NCI-H460 (cell line): ENCODE results near the gene TBCEL. TPM values are rescaled to one million over a fixed set of nuclear protein-coding genes. Genes with fewer than 3 reads are reported as not detected.
"Not testable (repeated sequence)": the region's sequence is repeated elsewhere in the genome, so short reads cannot be mapped to it uniquely, and the experiment has no call there.

ENCODE experiments used
- DNase-seq: peaks from one replicate; pipeline ENCODE4 v3.0.0-alpha.2; 2016; ENCODE audit warnings: low read depth; ENCODE audit errors: extremely low read depth
- polyA plus RNA-seq: library from polyadenylated mRNA; depleted of rRNA; stranded (reverse); fragments of >200 nt; gene quantifications from 2 replicates; pipeline ENCODE4 v1.2.3, GENCODE V29; 2014; cell fraction: nucleus; rRNA removed
- total RNA-seq: library from RNA; depleted of rRNA; stranded (reverse); fragments of >200 nt; shearing (Covaris generic); gene quantifications from 2 replicates; pipeline ENCODE4 v1.2.3, GENCODE V29; 2014; rRNA removed

TBCEL gene
- 6.8 and 9.4 TPM in 2 replicates for total RNA-seq
- polyA plus RNA-seq = 3.3 and 8.9 TPM in 2 replicates

GRCh38 chr11:121023848-121024751 is at the start of gene TBCEL:
TBCEL (plus strand) TSS chr11:121024102; CDS start chr11:121045691, 21,589 bp downstream.
- peak; percentile 44 for DNase-seq

GRCh38 chr11:120974466-120974865 is 49.4 kb upstream of the TBCEL start:
- no peak for DNase-seq

- DNase-seq = no peak
Observed at GRCh38 chr11:120974965-120975364, 48.9 kb upstream of the TBCEL start.

GRCh38 chr11:120977266-120978137 is 46.4 kb upstream of the TBCEL start:
- DNase-seq = no peak

- no peak for DNase-seq
Observed at GRCh38 chr11:120978701-120979100, 45.2 kb upstream of the TBCEL start.

- DNase-seq = peak; percentile 7
Observed at GRCh38 chr11:120985718-120986569, 38.0 kb upstream of the TBCEL start.

GRCh38 chr11:120988603-120989002 is 35.3 kb upstream of the TBCEL start:
- DNase-seq = no peak

GRCh38 chr11:120991830-120992686 is 31.8 kb upstream of the TBCEL start:
- no peak for DNase-seq

GRCh38 chr11:120994091-120994859 is 29.6 kb upstream of the TBCEL start:
- DNase-seq = no peak

- DNase-seq = no peak
Observed at GRCh38 chr11:120995184-120995583, 28.7 kb upstream of the TBCEL start.

GRCh38 chr11:120996973-120997372 is 26.9 kb upstream of the TBCEL start:
- DNase-seq = no peak

- DNase-seq = no peak
Observed at GRCh38 chr11:120998581-120998980, 25.3 kb upstream of the TBCEL start.

- no peak for DNase-seq
Observed at GRCh38 chr11:121004206-121004840, 19.6 kb upstream of the TBCEL start.

GRCh38 chr11:121006922-121007321 is 17.0 kb upstream of the TBCEL start:
- no peak for DNase-seq

- no peak for DNase-seq
Observed at GRCh38 chr11:121008551-121008950, 15.4 kb upstream of the TBCEL start.

GRCh38 chr11:121012091-121012490 is 11.8 kb upstream of the TBCEL start:
- DNase-seq = no peak

GRCh38 chr11:121018746-121019145 is 5.2 kb upstream of the TBCEL start:
- DNase-seq = no peak

- DNase-seq = not testable (repeated sequence)
Observed at GRCh38 chr11:121021718-121022117, 2.2 kb upstream of the TBCEL start.
